ENCODE data around the gene ACTR5. TPM values are rescaled to one million over a fixed set of nuclear protein-coding genes. Genes with fewer than 3 reads are reported as not detected.

Gene ACTR5
- polyA plus RNA-seq (2012; ENCODE audit: missing spikeins): 6.1 TPM

DNA sequence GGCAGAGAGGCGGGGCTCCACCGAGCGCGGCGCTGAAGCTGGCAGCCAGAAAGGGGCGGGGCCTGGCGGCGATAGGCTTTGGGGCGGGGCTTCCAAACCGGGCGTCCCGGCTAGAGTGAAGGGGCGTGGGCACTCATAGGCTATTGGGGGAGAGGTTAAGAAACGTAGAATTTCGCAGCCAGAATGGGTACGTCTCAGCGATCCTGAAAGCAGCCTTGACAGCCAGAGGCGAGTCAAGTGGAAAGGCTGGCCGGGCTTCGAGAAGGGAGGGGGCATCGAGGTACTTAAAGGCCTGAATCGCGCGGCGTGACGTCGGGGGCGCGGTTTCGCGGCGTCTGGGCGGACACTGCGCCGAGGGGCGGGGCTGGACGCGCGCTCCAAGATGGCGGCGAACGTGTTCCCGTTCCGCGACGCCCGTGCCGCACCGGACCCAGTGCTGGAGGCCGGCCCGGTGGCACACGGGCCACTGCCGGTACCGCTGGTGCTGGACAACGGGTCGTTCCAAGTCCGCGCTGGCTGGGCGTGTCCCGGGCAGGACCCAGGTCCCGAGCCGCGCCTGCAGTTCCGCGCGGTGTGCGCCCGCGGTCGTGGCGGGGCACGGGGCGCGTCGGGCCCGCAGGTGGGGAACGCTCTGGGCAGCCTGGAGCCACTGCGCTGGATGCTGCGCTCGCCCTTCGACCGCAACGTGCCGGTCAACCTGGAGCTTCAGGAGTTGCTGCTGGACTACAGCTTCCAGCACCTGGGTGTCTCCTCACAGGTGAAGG, at the start of gene ACTR5:
Gene ACTR5, plus strand, starts transcription at position 364 of the 764 bp plus-strand sequence. Its CDS starts 19 bp downstream, at position 383.
- DNase-seq (ENCODE audit: insufficient read length) (peak; percentile 88), FAIRE-seq (peak; percentile 90)
- TF ChIP-seq POLR2A (IDR thresholded peaks at IDR 0.05; ENCODE audit: low read depth, low read length): peak; percentile 84
- TF ChIP-seq POLR2AphosphoS5 (IDR thresholded peaks at IDR 0.05; ENCODE audit: low read depth, low read length): peak; percentile 70
- TF ChIP-seq TAF1 (IDR thresholded peaks at IDR 0.05; ENCODE audit: borderline replicate concordance, low read depth, low read length): no peak; the same call in 1 of the 2 replicates

- TF ChIP-seq TAF1 (IDR thresholded peaks at IDR 0.05; ENCODE audit: borderline replicate concordance, low read depth, low read length) (no peak), POLR2A (IDR thresholded peaks at IDR 0.05; ENCODE audit: low read depth, low read length) (no peak), POLR2AphosphoS5 (IDR thresholded peaks at IDR 0.05; ENCODE audit: low read depth, low read length) (no peak)
- DNase-seq (ENCODE audit: insufficient read length) (no peak), FAIRE-seq (no peak)
These were observed 49.7 kb upstream of the ACTR5 start for GRCh38 chr20:38698541-38698940.

DNA sequence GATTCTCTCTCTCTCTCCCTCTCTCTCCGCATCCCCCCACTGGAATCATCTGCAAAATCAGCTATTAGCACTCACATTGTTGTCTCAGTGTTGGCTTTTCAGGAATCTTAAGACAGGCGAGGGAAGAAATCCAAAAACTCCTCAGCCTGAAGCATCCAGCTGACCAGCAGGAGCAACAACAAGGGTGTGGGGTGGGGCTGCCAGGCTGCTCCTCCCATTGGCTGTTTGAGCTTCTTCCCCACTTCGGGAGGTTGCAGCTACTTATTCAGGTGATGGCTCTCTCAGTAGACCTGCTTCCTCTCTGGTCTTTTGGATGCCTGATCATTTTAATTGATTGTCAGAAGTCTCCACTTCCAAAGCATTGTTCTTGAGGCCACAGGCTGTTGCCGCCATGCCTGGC, 48.1 kb upstream of the ACTR5 start:
- no peak for TF ChIP-seq POLR2AphosphoS5 (IDR thresholded peaks at IDR 0.05; ENCODE audit: low read depth, low read length)
- no peak for TF ChIP-seq POLR2A (IDR thresholded peaks at IDR 0.05; ENCODE audit: low read depth, low read length)
- TF ChIP-seq TAF1 (IDR thresholded peaks at IDR 0.05; ENCODE audit: borderline replicate concordance, low read depth, low read length): no peak
- DNase-seq (ENCODE audit: insufficient read length): no peak
- no peak for FAIRE-seq

GRCh38 chr20:38700926-38701325, 47.3 kb upstream of the ACTR5 start:
- TF ChIP-seq POLR2AphosphoS5 (IDR thresholded peaks at IDR 0.05; ENCODE audit: low read depth, low read length) (no peak), POLR2A (IDR thresholded peaks at IDR 0.05; ENCODE audit: low read depth, low read length) (no peak), TAF1 (IDR thresholded peaks at IDR 0.05; ENCODE audit: borderline replicate concordance, low read depth, low read length) (no peak)
- FAIRE-seq (no peak), DNase-seq (ENCODE audit: insufficient read length) (no peak)

DNA sequence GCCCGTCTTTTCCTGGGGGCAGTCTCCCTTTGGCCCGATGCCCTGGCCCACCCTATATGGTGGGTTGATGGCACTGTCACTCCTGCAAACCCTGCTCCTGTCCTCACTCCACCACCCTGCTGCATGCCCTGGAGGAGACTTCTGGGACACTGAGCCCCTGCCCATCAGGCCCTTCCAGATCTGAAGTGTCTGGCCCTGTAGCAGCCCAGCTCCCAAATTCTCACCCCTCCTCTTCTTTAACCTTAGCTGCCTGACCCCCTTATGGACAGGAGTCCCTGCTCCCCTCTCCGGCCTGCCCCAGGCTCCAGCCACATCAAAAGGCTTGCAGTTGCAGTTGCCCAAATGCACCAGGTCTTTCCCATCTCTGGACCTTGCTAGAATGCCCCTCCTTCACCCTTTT, 44.7 kb upstream of the ACTR5 start:
- FAIRE-seq: no peak
- TF ChIP-seq TAF1 (IDR thresholded peaks at IDR 0.05; ENCODE audit: borderline replicate concordance, low read depth, low read length) (no peak), POLR2A (IDR thresholded peaks at IDR 0.05; ENCODE audit: low read depth, low read length) (no peak)
- DNase-seq (ENCODE audit: insufficient read length): no peak

DNA sequence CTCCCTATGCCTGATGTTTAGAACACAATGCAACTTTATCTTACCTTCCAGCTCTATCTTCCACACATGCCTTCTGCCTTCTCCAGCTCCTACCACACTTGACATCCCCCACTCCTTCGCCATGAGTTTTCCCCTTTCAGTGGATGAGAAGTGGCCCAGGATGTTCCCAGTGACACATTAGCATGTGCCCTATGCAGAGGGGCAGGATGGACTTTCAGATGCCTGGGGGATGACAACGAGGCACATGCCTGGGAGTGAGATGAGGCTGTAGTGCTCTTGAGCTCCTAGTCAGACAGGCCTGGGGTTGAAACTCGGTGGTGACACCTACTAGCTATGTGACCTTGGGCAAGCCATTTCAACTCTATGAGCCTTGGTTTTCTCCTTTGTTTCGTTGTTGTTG, 44.1 kb upstream of the ACTR5 start:
- DNase-seq (ENCODE audit: insufficient read length) (no peak), FAIRE-seq (no peak)
- TF ChIP-seq POLR2AphosphoS5 (IDR thresholded peaks at IDR 0.05; ENCODE audit: low read depth, low read length) (no peak), TAF1 (IDR thresholded peaks at IDR 0.05; ENCODE audit: borderline replicate concordance, low read depth, low read length) (no peak), POLR2A (IDR thresholded peaks at IDR 0.05; ENCODE audit: low read depth, low read length) (no peak)

- no peak for DNase-seq (ENCODE audit: insufficient read length)
- no peak for FAIRE-seq
- TF ChIP-seq POLR2AphosphoS5 (IDR thresholded peaks at IDR 0.05; ENCODE audit: low read depth, low read length) (no peak), POLR2A (IDR thresholded peaks at IDR 0.05; ENCODE audit: low read depth, low read length) (no peak), TAF1 (IDR thresholded peaks at IDR 0.05; ENCODE audit: borderline replicate concordance, low read depth, low read length) (no peak)
These were observed 41.8 kb upstream of the ACTR5 start for GRCh38 chr20:38706509-38706908.

DNA sequence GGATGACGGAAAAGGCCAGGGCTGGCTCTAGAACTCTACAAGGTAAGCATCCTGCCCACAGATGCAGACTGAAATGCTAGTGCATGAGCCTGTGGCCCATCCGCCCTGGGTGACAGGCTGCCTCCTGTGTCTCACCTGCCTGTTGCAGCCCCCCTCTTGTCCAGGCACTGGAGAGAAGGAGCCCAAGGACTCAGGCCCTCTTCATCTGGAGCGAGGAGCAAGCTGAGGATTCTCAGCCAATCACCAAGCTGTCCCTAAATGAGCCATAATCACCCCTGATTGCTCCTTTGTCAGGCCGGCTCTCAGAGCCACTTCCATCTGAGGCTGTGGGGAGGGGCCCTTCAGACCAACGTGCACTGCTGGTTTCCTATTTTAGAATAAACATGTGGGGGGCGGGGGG, 34.0 kb upstream of the ACTR5 start:
- DNase-seq (ENCODE audit: insufficient read length) (no peak), FAIRE-seq (no peak)
- TF ChIP-seq POLR2AphosphoS5 (IDR thresholded peaks at IDR 0.05; ENCODE audit: low read depth, low read length) (no peak), TAF1 (IDR thresholded peaks at IDR 0.05; ENCODE audit: borderline replicate concordance, low read depth, low read length) (no peak), POLR2A (IDR thresholded peaks at IDR 0.05; ENCODE audit: low read depth, low read length) (no peak)

- no peak for TF ChIP-seq POLR2A (IDR thresholded peaks at IDR 0.05; ENCODE audit: low read depth, low read length)
- FAIRE-seq (no peak), DNase-seq (ENCODE audit: insufficient read length) (no peak)
These were observed 32.6 kb upstream of the ACTR5 start for GRCh38 chr20:38715646-38716045.

GRCh38 chr20:38722683-38723016, 25.6 kb upstream of the ACTR5 start:
- no peak for TF ChIP-seq TAF1 (IDR thresholded peaks at IDR 0.05; ENCODE audit: borderline replicate concordance, low read depth, low read length)
- TF ChIP-seq POLR2A (IDR thresholded peaks at IDR 0.05; ENCODE audit: low read depth, low read length): no peak
- no peak for TF ChIP-seq POLR2AphosphoS5 (IDR thresholded peaks at IDR 0.05; ENCODE audit: low read depth, low read length)
- no peak for FAIRE-seq
- DNase-seq (ENCODE audit: insufficient read length): no peak

GRCh38 chr20:38723017-38723847, 25.0 kb upstream of the ACTR5 start:
- DNase-seq (ENCODE audit: insufficient read length) (peak; percentile 23), FAIRE-seq (no peak)
- TF ChIP-seq POLR2A (IDR thresholded peaks at IDR 0.05; ENCODE audit: low read depth, low read length) (no peak), POLR2AphosphoS5 (IDR thresholded peaks at IDR 0.05; ENCODE audit: low read depth, low read length) (no peak), TAF1 (IDR thresholded peaks at IDR 0.05; ENCODE audit: borderline replicate concordance, low read depth, low read length) (no peak)

Data from GM12892 (cell line).